Measurements from ENCODE around the gene SCIN.

- no peak for TF ChIP-seq REST (IDR thresholded peaks at IDR 0.05; ENCODE audit: insufficient read depth in 1 of 2, low read depth in 2 of 2, low read length in 2 of 2)
- TF ChIP-seq SIN3A (IDR thresholded peaks at IDR 0.05; ENCODE audit: borderline replicate concordance, insufficient read depth, low read length), result no peak
Observed at GRCh38 chr7:12694817-12695216, 124.3 kb downstream of the SCIN start.
